ENCODE results near the gene KCNK5. TPM values are rescaled to one million over a fixed set of nuclear protein-coding genes. Genes with fewer than 3 reads are reported as not detected.

KCNK5 gene
- total and polyA plus RNA-seq, 9 of the 15 experiments (the other 6 are each of a cell fraction or from before 2014, with no cell fraction given) = 1.5 to 45.8 (median 25.8) TPM

DNA sequence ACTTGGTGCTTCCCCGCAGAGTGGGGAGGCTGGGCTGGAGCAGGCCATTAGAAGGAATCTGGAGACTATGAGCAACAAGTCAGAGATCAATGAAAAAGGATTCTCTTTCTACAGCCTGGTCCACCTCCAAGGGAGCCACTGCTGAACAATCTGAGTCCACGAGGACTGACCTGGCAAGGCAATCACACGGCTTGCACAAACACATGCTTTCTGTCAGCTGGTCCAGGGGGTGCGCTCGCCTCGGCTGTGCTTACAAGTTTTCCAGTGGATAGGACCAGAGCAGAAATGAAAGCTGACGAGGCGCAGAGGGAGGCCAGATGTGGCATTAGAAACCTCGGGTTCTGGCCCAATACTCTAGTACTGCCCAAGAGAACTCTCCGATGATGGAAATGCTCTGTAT lies 18.1 kb downstream of the KCNK5 start (continued):
- TF ChIP-seq CTCFL (IDR thresholded peaks at IDR 0.05; ENCODE audit: borderline replicate concordance, insufficient read depth, low read depth, low read length, poor library complexity, severe bottlenecking) (no peak), NELFE (IDR thresholded peaks at IDR 0.05; ENCODE audit: insufficient read depth, insufficient read length) (no peak), ZNF121 (CRISPR knock-in tag; conservative IDR thresholded peaks at IDR 0.05) (no peak)

DNA sequence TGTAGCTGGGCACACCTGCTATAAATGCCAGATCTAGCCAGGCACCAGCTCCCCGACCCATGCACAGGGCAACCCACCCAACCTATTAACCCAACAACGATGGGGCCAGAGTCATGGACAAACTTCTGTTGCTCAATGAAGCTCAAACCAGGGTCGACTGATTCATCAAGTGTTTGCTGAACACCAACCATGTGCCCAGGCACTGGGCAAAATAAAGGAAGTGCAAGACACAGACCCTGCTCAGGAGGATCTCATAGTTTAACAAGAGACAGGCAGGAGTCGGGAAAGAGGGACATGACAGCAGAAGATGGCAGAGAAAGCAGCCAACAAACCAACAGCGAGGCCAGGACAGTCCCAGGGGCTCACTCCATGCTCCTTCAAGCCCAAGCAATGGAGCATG lies 18.8 kb downstream of the KCNK5 start:
- no peak for ATAC-seq
- H4K20me1 ChIP-seq (replicated peaks; ENCODE audit: control insufficient read depth, insufficient read depth, low read length) = peaks cover 71% of the 10 kb centered on the region
- H3K36me3 ChIP-seq (ENCODE audit: control insufficient read depth, insufficient read depth, low read length) = peaks cover 87% of the 10 kb centered on the region; the same call in 2 of the 3 replicates
- POLR2A ChIA-PET = interaction anchor here (0.7 to 4.0 kb wide), 5 partner anchors 10 to 95 kb away, joined by 3 to 17 read pairs (median 3); no protein-coding TSS in a partner anchor
- CTCF ChIA-PET (ENCODE audit: low intra/inter-chr PET ratio) = no interaction called here
- H3K9me3 ChIP-seq (replicated peaks; ENCODE audit: control insufficient read depth, insufficient read depth, low read depth, low read length) = no peaks in the 10 kb centered on the region; the same call in 1 of the 2 replicates
- 91% methylated on average over 5 of the region's 5 CpGs for WGBS (ENCODE audit: insufficient coverage, low coverage, missing lambda C conversion rate)
- peak overlapping the region in 1 of 2 experiments; percentile 23; a peak in 1 of 4 replicates for H3K9ac ChIP-seq (ENCODE audit: insufficient read depth in 1 of 2, low read depth in 2 of 2, low read length in 2 of 2)
- H3K27me3 ChIP-seq (ENCODE audit: control insufficient read depth in 2 of 2, insufficient read depth in 2 of 2, low read length in 2 of 2) = no peaks in the 10 kb centered on the region
- no peak overlapping the region for H3K4me2 ChIP-seq (ENCODE audit: insufficient read depth, low read length)
- H3K79me2 ChIP-seq (ENCODE audit: control insufficient read depth, insufficient read depth, low read length) = peaks cover 100% of the 10 kb centered on the region
- H3K4me1 ChIP-seq (replicated peaks in 1 of 2; ENCODE audit: control insufficient read depth in 2 of 2, insufficient read depth in 2 of 2, low read length in 2 of 2) = peaks cover 30 to 31% of the 10 kb centered on the region in 2 experiments
- no peak overlapping the region for H3K27ac ChIP-seq (ENCODE audit: extremely low read depth, low read depth, low read length)
- intact Hi-C loops (cut with micrococcal nuclease) (no loop called here), in situ Hi-C loops (cut with MboI) (no loop called here)
- no peak overlapping the region for H2AFZ ChIP-seq (ENCODE audit: low read depth, low read length)
- no TSS peak for BruUV-seq (replicated peaks)
- H3K9me1 ChIP-seq (ENCODE audit: control insufficient read depth, insufficient read depth, low read length) = peaks cover 34% of the 10 kb centered on the region
- no peak for DNase-seq (ENCODE audit: extremely low read depth in 1 of 4, low spot score in 3 of 4)
- H3K4me3 ChIP-seq = no peak overlapping the region
- no peak for FAIRE-seq
- TF ChIP-seq THAP7 (CRISPR knock-in tag; IDR thresholded peaks at IDR 0.05) = no peak
- TF ChIP-seq ARHGAP35 (IDR thresholded peaks at IDR 0.05; ENCODE audit: partially characterized antibody) = no peak
- no peak for TF ChIP-seq ZNF165 (CRISPR knock-in tag; IDR thresholded peaks at IDR 0.05; ENCODE audit: borderline replicate concordance)
- TF ChIP-seq HNRNPL (IDR thresholded peaks at IDR 0.05; ENCODE audit: low read depth, low read length) = no peak
- no peak for TF ChIP-seq ZNF584 (CRISPR knock-in tag; IDR thresholded peaks at IDR 0.05; ENCODE audit: low read depth)
- TF ChIP-seq ZBTB7A (IDR thresholded peaks at IDR 0.05; ENCODE audit: borderline replicate concordance, control insufficient read depth, low read depth, low read length) = no peak
- TF ChIP-seq GTF2B (IDR thresholded peaks at IDR 0.05; ENCODE audit: extremely low read depth, insufficient read length) = no peak
- no peak for TF ChIP-seq SMAD1 (IDR thresholded peaks at IDR 0.05; ENCODE audit: low read depth, low read length, partially characterized antibody)
- no peak for TF ChIP-seq LARP7 (IDR thresholded peaks at IDR 0.05)
- TF ChIP-seq KAT8 (IDR thresholded peaks at IDR 0.05; ENCODE audit: low read depth) = no peak
- no peak for TF ChIP-seq HMG20A (CRISPR knock-in tag; conservative IDR thresholded peaks at IDR 0.05)
